Activated CD8-positive, alpha-beta memory T cell treated with anti-CD3 and anti-CD28 coated beads, Interleukin-2, amount 50 U/mL, for 4 hours (primary cell): ENCODE measurements around the gene UBE2E1.
"Not testable (repeated sequence)": the region's sequence is repeated elsewhere in the genome, so short reads cannot be mapped to it uniquely, and the experiment has no call there.

ENCODE experiments used
- DNase-seq: peaks from one replicate; pipeline ENCODE4 v3.0.0-alpha.2; 2020

UBE2E1 gene

DNA sequence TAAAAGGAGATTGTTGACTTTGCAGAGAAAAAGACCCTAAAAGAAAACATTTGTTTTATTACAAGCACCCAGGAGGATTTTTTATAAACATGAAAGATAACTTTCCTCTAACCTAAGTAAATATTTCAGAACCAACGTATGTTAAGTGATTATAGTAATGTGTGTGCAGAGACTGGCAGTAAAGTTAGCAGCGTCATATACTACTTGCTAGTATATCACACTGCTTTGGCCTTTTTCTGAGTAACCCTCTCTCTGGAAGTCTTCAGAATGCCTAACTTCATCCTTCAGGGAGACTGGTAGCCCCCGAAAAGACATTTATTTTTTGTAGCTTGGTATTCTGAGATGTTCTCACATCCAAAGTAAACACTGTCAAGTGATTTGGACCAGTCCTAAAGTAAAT lies 17.9 kb downstream of the UBE2E1 start:
- DNase-seq, result no peak

DNA sequence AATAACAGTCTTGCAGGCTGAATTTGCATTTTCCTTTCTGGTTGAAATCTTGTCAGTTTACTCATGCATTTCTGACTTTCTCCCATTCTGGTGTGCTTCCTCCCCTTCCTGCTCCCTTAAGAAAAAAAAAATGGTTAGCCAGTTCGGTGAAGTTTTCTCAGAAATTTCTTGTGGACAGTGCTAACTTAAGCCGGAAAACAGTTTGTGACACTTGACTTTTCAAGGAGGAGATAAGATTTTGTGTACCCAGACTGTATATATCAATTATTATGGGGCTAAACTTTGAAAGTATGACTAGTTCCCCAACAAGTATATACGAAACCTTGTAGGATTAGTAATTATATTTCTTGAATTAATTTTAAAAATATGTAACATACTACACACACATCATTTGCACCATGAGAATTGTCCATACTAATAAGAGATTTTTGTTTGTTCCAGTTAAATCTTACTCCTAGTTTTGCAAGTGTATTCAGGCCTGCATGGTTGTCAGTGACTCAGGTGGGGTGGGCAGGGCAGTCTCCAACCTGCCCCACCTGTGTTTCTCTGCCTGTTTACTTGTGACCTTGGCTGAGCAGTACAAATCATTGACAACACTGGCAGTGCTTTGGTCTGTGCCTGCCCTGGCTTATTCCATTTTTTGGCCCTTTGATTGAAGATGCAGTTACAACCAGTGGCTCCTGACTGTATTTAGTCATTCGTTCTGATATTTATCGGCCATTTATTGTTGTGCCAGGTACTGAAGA lies 19.1 kb downstream of the UBE2E1 start:
- DNase-seq, result no peak

GRCh38 chr3:23825802-23826201 lies 20.0 kb downstream of the UBE2E1 start:
- DNase-seq, result no peak

DNA sequence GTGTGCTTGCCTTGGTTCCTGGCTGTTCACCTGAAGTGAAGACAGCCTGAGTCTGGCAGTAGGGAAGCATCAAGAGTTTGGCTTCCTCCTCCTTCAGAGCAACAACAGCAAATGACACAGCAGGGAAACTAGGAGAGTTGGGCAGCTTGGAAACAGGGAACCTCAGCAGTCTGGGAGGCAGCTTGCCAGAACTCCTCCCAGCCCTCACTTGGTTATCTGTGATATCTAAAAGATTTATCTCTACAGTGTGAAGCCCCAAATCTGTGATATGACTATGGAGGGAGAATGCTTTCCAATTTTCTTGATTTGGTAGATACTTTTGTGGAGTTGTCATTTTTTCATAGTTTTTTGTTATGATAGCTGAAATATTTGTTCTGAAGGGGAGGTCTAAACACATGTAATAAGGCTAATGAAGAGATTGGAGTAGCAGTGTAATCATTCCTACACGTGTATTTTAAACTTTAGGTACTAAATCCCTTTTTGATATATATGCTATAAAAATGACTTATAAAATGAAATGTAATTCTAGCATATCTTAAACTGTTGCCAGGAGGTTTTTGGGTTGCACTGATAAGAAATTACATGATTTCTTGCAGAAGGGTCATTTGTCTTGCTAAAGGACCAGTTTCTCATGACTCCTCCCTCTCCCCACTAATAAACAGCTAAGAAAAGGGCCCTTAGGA lies 20.8 kb downstream of the UBE2E1 start:
- DNase-seq, result no peak

GRCh38 chr3:23829242-23829934 lies 23.6 kb downstream of the UBE2E1 start:
- no peak for DNase-seq

GRCh38 chr3:23830869-23831484 lies 25.2 kb downstream of the UBE2E1 start:
- no peak for DNase-seq

DNA sequence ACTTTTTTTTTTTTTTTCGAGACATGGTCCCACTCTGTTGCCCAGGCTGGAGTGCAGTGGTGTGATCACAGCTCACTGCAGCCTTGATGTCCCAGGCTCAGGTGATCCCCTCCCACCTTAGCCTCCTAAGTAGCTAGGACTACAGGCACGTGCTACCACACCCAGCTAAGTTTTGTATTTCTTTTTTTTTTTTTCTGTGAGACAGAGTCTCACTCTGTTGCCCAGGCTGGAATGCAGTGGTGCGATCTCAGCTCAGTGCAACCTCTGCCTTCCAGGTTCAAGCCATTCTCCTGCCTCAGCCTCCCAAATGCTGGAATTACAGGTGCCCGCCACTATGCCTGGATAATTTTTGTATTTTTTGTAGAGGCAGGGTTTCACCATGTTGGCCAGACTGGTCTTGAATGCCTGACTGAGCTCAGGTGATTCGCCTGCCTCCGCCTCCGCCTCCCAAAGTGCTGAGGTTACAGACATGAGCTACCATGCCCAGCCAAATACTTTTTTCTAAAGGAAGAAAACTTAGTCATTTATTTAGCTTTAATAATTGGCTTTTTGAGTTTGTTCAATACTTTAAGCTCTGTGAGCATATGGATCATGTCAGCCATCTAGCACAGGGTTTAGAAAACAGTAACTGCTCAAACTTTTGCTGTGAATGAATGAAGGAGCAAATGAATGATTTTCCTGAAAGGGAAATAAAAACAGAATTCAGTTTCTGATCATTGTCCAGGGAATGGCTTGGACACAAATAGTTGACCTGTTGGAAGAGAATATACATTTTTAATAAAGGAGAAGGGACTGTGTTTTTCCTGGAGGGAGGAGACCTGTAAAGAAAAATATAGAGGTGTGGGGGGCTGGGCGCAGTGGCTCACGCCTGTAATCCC lies 26.0 kb downstream of the UBE2E1 start:
- DNase-seq, result no peak

DNA sequence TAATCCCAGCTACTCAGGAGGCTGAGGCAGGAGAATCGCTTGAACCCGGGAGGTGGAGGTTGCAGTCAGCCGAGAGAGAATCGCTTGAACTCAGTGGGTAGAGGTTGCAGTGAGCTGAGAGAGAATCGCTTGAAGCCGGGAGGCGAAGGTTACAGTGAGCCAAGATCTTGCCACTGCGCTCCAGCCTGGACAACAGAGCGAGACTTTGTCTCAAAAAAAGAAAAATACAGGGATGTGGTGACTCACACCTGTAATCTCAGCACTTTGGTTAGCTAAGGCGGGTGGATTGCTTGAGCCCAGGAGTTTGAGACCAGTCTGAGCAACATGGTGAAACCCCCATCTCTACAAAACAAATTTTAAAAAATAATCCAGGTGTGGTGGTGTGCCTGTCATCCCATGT lies 26.8 kb downstream of the UBE2E1 start:
- DNase-seq, result no peak

- no peak for DNase-seq
These were observed 28.5 kb downstream of the UBE2E1 start for GRCh38 chr3:23834082-23834870.

DNA sequence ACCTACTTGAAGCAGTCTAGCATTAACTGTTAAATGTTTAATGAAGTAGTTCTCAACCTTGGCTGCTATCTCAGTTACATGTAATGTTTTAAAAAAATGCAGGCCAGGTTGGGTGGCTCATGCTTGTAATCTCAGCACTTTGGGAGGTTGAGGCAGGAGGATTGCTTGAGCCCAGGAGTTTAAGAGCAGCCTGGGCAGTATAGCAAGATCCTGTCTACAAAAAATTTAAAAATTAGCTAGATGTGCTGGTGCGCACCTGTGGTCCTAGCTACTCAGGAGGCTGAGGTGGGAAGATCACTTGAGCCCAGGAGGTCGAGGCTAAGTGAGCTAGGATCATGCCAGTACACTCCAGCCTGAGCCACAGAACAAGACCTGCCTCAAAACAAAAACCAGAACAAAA lies 29.3 kb downstream of the UBE2E1 start:
- no peak for DNase-seq

GRCh38 chr3:23835802-23836201 lies 30.0 kb downstream of the UBE2E1 start:
- DNase-seq, result no peak

GRCh38 chr3:23836536-23837230 lies 30.9 kb downstream of the UBE2E1 start:
- no peak for DNase-seq

GRCh38 chr3:23837286-23837685 lies 31.5 kb downstream of the UBE2E1 start:
- no peak for DNase-seq

DNA sequence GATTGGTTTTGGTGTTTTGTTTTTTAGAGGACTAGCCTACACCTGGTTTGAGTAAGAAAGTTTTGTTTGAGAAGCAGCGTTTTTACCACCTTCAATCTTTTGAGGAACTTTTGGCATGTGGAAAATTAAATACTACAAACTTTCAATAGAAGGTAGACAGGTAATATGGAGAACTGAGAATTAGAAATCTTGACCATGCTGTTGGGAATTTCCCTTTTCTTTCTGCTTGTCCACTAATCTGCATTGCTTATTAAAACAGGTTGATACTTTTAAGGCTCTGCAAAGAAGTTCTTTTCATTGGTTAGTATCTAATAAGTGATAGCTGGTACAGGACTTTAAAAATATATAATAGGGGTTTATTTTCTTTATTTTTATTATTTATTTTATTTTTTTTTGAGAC lies 31.9 kb downstream of the UBE2E1 start:
- DNase-seq, result no peak

DNA sequence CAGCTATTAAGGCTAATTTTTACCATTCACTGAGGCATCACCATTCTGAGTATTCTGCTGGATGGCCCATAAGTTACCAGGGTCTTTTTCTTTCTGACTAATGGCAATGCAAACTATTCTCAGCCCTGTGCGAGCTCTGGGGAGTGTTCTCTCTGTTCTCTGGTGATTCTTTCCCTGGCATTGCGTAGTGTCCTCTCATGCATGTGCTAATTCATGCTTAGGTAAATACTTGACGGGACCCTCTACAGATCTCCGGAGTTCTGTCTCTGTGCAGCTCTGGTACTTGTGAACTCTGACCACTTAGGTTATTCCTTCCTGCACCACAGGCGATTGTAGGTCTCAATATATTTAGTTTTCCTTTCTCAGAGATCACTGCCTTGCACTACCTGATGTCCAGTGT lies 34.8 kb downstream of the UBE2E1 start:
- DNase-seq, result no peak

GRCh38 chr3:23843869-23844268 lies 38.1 kb downstream of the UBE2E1 start:
- no peak for DNase-seq

- no peak for DNase-seq
These were observed 39.8 kb downstream of the UBE2E1 start for GRCh38 chr3:23845326-23846216.

DNA sequence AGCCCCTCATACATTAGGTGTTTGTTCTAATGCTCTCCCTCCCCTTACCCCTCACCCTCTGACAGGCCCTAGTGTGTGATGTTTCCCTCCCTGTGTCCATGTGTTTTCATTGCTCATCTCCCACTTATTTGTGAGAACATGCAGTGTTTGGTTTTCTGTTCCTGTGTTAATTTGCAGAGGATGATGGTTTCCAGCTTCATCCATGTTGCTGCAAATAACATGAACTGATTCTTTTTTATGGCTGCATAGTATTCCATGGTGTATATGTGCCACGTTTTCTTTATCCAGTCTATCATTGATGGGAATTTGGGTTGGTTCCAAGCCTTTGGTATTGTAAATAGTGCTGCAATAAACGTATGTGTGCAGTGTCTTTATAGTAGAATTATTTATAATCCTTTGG lies 43.7 kb downstream of the UBE2E1 start:
- DNase-seq, result not testable (repeated sequence)

GRCh38 chr3:23856286-23856685 lies 50.5 kb downstream of the UBE2E1 start:
- DNase-seq, result no peak
